CD4-positive, CD25-positive, alpha-beta regulatory T cell (primary cell): ENCODE measurements around the gene CHRM5. TPM values are rescaled to one million over a fixed set of nuclear protein-coding genes. Genes with fewer than 3 reads are reported as not detected.

Source experiments
- ATAC-seq, 2 donors: fragments of 150-1000 bp; cut with Tn5 transposase; one replicate each; pipeline ENCODE4 v1.10.0; 2021; ENCODE audit warnings: low read depth in 2 of 2, moderate number of reproducible peaks in 2 of 2, moderate library complexity in 1 of 2
- DNase-seq, 3 donors: peaks; one replicate each; pipeline versions ENCODE4 v3.0.0 to v3.0.0-alpha.2; 2012 to 2022; ENCODE audit warnings: mixed read lengths in 1 of 3
- H3K27ac ChIP-seq: one replicate; pipeline ENCODE4 v1.7.0; 2013; ENCODE audit warnings: mild to moderate bottlenecking, low read length; ENCODE audit not compliant: insufficient read depth, poor library complexity, severe bottlenecking
- H3K27me3 ChIP-seq: one replicate; pipeline ENCODE4 v1.7.0; 2013; ENCODE audit warnings: low read length; ENCODE audit not compliant: control insufficient read depth, insufficient read depth
- H3K36me3 ChIP-seq: one replicate; pipeline ENCODE4 v1.7.0; 2013; ENCODE audit warnings: mild to moderate bottlenecking, low read length, moderate library complexity; ENCODE audit not compliant: control insufficient read depth, insufficient read depth
- H3K4me1 ChIP-seq: 2 replicates; pipeline ENCODE4 v1.7.0; 2013; ENCODE audit warnings: mild to moderate bottlenecking, low read length; ENCODE audit not compliant: insufficient read depth, control insufficient read depth, poor library complexity, severe bottlenecking
- H3K4me3 ChIP-seq: one replicate; pipeline ENCODE4 v1.7.0; 2013; ENCODE audit warnings: low read depth, mild to moderate bottlenecking, low read length, moderate library complexity
- H3K9me3 ChIP-seq, 2 experiments: 1 replicate in 1 of 2; 2 replicates in 1 of 2; pipeline ENCODE4 v1.7.0; 2013; ENCODE audit warnings: low read length in 2 of 2, mild to moderate bottlenecking in 1 of 2, moderate library complexity in 1 of 2; ENCODE audit not compliant: control insufficient read depth in 2 of 2
- H3K27ac Mint-ChIP-seq, 3 donors: one replicate each; pipeline ENCODE4 v1.8.0; 2020 to 2022; ENCODE audit warnings: mild to moderate bottlenecking in 3 of 3, mixed read lengths in 3 of 3, moderate library complexity in 2 of 3
- H3K27me3 Mint-ChIP-seq: one replicate; pipeline ENCODE4 v1.8.0; 2022; ENCODE audit warnings: mild to moderate bottlenecking, mixed read lengths
- H3K36me3 Mint-ChIP-seq: one replicate; pipeline ENCODE4 v1.8.0; 2020; ENCODE audit warnings: mixed read lengths
- H3K4me1 Mint-ChIP-seq, 4 donors: one replicate each; pipeline ENCODE4 v1.8.0; 2020 to 2022; ENCODE audit warnings: mixed read lengths in 4 of 4, mild to moderate bottlenecking in 1 of 4
- H3K4me3 Mint-ChIP-seq, 4 donors: one replicate each; pipeline ENCODE4 v1.8.0; 2020 to 2022; ENCODE audit warnings: mild to moderate bottlenecking in 4 of 4, mixed read lengths in 4 of 4, moderate library complexity in 3 of 4
- H3K9me3 Mint-ChIP-seq, 7 donors: one replicate each; pipeline ENCODE4 v1.8.0; 2020 to 2022; ENCODE audit warnings: mixed read lengths in 7 of 7, mild to moderate bottlenecking in 3 of 7, moderate library complexity in 2 of 7
- polyA plus RNA-seq, 4 donors: library from polyadenylated mRNA; unstranded; fragments of 300-500 nt; fragmentation: Illumina TruSeq; gene quantifications; one replicate each; pipeline ENCODE4 v1.2.3, GENCODE V29; 2021
- total RNA-seq: library from RNA; stranded (reverse); gene quantifications from one replicate; pipeline ENCODE4 v1.2.3, GENCODE V29; 2022

Gene CHRM5
- total and polyA plus RNA-seq, 5 donors from 2014 or later, result not detected

DNA sequence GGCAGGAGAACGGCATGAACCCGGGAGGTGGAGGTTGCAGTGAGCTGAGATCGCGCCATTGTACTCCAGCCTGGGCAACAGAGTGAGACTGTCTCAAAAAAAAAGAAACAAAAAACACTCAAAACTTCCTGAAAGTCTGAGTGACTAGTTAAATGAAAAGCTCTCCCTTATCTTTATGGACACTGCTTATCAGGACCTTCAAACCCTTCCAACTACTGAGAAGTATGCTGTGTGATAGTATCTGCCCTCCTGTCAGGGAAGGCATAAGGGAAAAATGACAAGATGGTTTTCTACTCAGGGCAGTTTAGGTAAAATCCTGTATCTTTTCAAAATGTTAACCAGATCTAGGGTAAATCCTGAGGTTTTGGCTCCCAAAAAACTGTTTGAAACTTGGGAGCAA is 111.6 kb downstream of the CHRM5 start:
- Histone ChIP-seq H3K4me3 (no peak overlapping the region), H3K4me1 (no peaks in the 10 kb centered on the region), H3K9me3 (no peaks in the 10 kb centered on the region), H3K27ac (no peak overlapping the region), H3K27me3 (no peaks in the 10 kb centered on the region), H3K36me3 (peaks cover 15% of the 10 kb centered on the region)
- no peaks in the 10 kb centered on the region for H3K9me3 Mint-ChIP-seq
- peaks cover 0 to 5% (median 0%) of the 10 kb centered on the region in 4 donors for H3K4me1 Mint-ChIP-seq
- H3K4me3 Mint-ChIP-seq, result no peak overlapping the region
- H3K27me3 Mint-ChIP-seq, result no peaks in the 10 kb centered on the region
- peaks cover 13% of the 10 kb centered on the region for H3K36me3 Mint-ChIP-seq
- ATAC-seq, result no peak
- no peak for DNase-seq
- peak overlapping the region in 1 of 3 donors; percentile 9 for H3K27ac Mint-ChIP-seq

DNA sequence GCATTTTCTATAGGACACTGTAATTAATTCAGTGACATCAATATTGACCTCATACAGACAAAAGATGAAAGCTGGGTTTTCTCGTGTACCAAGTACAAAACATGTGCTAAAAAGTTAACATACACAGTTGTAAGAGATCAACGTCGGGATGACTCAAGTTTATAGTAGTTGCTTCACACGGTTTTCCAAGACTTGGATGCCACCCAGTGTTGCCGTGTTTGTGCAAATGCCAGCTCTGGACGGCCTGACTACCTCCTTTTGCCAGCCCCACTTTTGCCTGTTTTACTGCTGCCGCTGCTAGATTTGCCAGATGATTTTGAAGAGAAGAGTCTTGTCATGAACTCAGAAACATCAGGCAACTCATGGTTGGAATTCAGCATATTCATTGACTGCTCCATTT is 115.8 kb downstream of the CHRM5 start:
- no peak for DNase-seq
- no peak overlapping the region for H3K27ac Mint-ChIP-seq
- Histone ChIP-seq H3K4me3 (no peak overlapping the region), H3K9me3 (no peaks in the 10 kb centered on the region), H3K27ac (no peak overlapping the region), H3K27me3 (no peaks in the 10 kb centered on the region), H3K36me3 (peaks cover 50% of the 10 kb centered on the region), H3K4me1 (no peaks in the 10 kb centered on the region)
- ATAC-seq, result no peak
- peaks cover 0 to 7% (median 2%) of the 10 kb centered on the region in 4 donors for H3K4me1 Mint-ChIP-seq
- no peaks in the 10 kb centered on the region for H3K27me3 Mint-ChIP-seq
- no peak overlapping the region for H3K4me3 Mint-ChIP-seq
- peaks cover 31% of the 10 kb centered on the region for H3K36me3 Mint-ChIP-seq
- H3K9me3 Mint-ChIP-seq, result no peaks in the 10 kb centered on the region

DNA sequence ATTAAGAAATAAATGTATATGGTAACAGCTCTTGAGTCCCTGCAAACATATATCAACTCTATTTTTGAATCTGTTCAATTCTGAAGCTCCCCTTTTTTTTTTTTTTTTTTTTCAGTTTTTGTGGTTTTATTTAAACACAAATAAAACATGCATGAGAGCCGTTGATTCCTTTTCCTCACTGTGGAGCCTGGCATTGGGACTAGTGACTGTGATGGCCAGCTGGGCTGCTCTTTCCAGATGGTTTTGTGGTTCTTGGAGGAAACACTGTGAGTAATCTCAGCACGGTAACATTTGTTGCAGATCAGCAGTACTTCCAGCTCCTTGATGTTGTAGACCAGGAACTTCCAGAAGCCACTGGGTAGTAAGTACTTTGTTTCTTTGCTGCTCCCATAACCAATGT is 117.4 kb downstream of the CHRM5 start:
- DNase-seq, result no peak
- H3K4me3 Mint-ChIP-seq, result no peak overlapping the region
- no peaks in the 10 kb centered on the region for H3K27me3 Mint-ChIP-seq
- H3K4me3 ChIP-seq, result no peak overlapping the region
- no peaks in the 10 kb centered on the region for H3K9me3 Mint-ChIP-seq
- no peak overlapping the region for H3K27ac ChIP-seq
- peaks cover 61% of the 10 kb centered on the region for H3K36me3 ChIP-seq
- no peaks in the 10 kb centered on the region for H3K27me3 ChIP-seq
- H3K27ac Mint-ChIP-seq, result no peak overlapping the region
- H3K9me3 ChIP-seq, result no peaks in the 10 kb centered on the region
- no peaks in the 10 kb centered on the region for H3K4me1 ChIP-seq
- peaks cover 0 to 7% (median 5%) of the 10 kb centered on the region in 4 donors for H3K4me1 Mint-ChIP-seq
- no peak for ATAC-seq
- peaks cover 34% of the 10 kb centered on the region for H3K36me3 Mint-ChIP-seq

DNA sequence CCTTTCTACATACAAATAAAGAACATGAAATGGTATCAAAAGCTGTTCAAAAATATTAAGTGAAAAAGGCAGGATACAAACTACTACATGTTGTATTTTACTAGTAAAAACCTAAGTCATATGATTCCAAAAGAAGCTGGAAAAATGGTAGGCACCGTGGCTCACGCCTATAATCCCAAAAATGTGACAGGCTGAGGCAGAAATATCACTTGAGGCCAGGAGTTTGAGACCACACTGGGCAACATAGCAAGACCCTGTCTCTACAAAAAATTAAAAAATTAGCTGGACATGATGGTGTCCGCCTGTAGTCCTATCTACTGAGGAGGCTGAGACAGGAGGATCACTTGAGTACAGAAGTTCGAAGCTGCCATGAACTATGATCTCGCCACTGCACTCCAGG is 131.6 kb downstream of the CHRM5 start:
- H3K4me1 Mint-ChIP-seq, result peaks cover 24 to 59% (median 39%) of the 10 kb centered on the region in 4 donors

DNA sequence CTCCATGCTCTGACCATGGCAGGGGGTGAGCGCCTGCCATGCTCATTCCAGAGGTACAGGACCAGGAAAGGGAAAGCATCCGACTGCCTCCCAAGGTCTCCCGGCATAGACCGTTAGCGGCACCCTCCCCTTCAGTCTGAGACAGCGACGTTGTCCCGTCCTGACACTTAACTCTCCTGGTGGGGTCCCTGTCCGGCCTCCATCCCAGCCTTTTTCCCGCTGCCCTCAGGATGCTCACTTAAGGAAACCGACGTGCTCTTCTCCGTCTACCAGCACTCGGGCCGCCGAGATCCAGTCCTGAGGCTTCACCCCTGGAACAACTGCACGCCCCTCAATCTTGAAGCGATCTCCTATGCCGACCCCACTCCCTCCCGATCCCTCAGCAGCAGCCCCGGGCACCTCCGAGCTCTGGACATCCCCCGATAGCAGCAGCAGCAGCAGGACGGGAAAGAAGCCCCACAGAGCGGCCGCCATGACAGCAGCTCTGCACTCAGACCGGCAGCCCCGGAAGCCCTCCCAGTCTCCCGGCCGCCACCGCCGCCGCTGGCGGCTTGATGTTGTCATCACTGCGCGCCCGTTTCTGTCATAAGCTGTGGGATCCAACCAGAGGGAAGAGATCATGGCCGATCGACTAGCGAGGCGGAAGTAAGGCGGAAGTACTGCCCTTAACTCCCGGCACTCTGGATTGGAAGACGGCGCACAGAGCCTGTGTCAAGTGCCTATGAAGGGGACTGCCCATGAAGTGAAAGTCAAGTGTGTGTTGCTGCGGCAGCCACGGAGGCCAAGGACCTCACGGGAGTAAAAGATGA is 133.3 kb downstream of the CHRM5 start, which contains the start of the genes EMC7 and PGBD4:
TSS of gene EMC7 (minus strand) at position 497 of the 809 bp plus-strand sequence. CDS start at position 474, 23 bp downstream.
TSS of gene PGBD4 (plus strand) at position 718 of the 809 bp plus-strand sequence. CDS start 449 bp downstream, outside the sequence.
- H3K27me3 Mint-ChIP-seq, result no peaks in the 10 kb centered on the region
- Histone ChIP-seq H3K4me1 (peaks cover 28% of the 10 kb centered on the region), H3K4me3 (peak within 1 kb of the TSS; percentile 99), H3K36me3 (no peaks in the 10 kb centered on the region), H3K27me3 (no peaks in the 10 kb centered on the region), H3K27ac (peak within 1 kb of the TSS; percentile 96), H3K9me3 (no peaks in the 10 kb centered on the region)
- H3K9me3 Mint-ChIP-seq, result peaks cover 0 to 7% (median 0%) of the 10 kb centered on the region in 7 donors
- peaks cover 6% of the 10 kb centered on the region for H3K36me3 Mint-ChIP-seq
- ATAC-seq (peak; percentile 99), DNase-seq (peak; percentile 99)
- H3K27ac Mint-ChIP-seq, result peak within 1 kb of the TSS; percentile 98 to 100 (median 99)
- H3K4me3 Mint-ChIP-seq, result peak within 1 kb of the TSS; percentile 89 to 100 (median 98)
- H3K4me1 Mint-ChIP-seq, result peaks cover 16 to 53% (median 36%) of the 10 kb centered on the region in 4 donors

More for the DNA sequence above, 131.6 kb downstream of the CHRM5 start:
- H3K36me3 ChIP-seq, result peaks cover 14% of the 10 kb centered on the region
- Mint-ChIP-seq H3K36me3 (peaks cover 13% of the 10 kb centered on the region), H3K27me3 (no peaks in the 10 kb centered on the region), H3K9me3 (peaks cover 0 to 4% (median 0%) of the 10 kb centered on the region in 7 donors), H3K4me3 (peak overlapping the region; percentile 61 to 99 (median 94)), H3K27ac (peak overlapping the region in 2 of 3 donors; percentile 60 to 69)
- H3K27me3 ChIP-seq, result no peaks in the 10 kb centered on the region
- no peaks in the 10 kb centered on the region for H3K9me3 ChIP-seq
- no peak overlapping the region for H3K27ac ChIP-seq
- ATAC-seq, result no peak
- peaks cover 28% of the 10 kb centered on the region for H3K4me1 ChIP-seq
- H3K4me3 ChIP-seq, result peak overlapping the region; percentile 96
- DNase-seq, result no peak

DNA sequence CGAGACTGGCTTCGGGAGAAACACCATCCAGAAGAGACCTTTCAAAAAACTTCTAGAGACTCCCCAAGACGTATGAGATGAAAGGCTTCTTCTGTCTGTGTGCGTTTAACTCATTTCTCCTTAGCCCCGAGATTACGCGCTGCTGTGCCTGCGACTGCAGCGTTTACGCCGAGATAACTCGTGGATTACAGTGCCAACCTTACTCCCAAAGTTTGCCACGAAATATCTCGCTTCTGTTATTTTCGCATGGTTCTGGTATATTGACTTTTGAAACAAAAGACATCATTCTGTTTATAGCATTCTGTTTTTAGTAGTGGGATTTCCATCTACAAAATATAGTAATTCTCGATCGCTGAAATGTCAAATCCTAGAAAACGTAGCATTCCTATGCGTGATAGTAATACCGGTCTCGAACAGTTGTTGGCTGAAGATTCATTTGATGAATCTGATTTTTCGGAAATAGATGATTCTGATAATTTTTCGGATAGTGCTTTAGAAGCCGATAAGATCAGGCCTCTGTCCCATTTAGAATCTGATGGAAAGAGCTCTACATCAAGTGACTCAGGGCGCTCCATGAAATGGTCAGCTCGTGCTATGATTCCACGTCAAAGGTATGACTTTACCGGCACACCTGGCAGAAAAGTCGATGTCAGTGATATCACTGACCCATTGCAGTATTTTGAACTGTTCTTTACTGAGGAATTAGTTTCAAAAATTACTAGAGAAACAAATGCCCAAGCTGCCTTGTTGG is 134.1 kb downstream of the CHRM5 start:
- ATAC-seq (no peak), DNase-seq (no peak)
- Mint-ChIP-seq H3K27me3 (no peaks in the 10 kb centered on the region), H3K36me3 (peaks cover 6% of the 10 kb centered on the region), H3K4me1 (peaks cover 16 to 50% (median 34%) of the 10 kb centered on the region in 4 donors), H3K9me3 (peaks cover 0 to 7% (median 0%) of the 10 kb centered on the region in 7 donors), H3K27ac (peak overlapping the region; percentile 98 to 100 (median 99)), H3K4me3 (peak overlapping the region; percentile 89 to 100 (median 98))
- Histone ChIP-seq H3K27ac (peak overlapping the region; percentile 96), H3K36me3 (no peaks in the 10 kb centered on the region), H3K27me3 (no peaks in the 10 kb centered on the region), H3K9me3 (no peaks in the 10 kb centered on the region), H3K4me1 (peaks cover 28% of the 10 kb centered on the region), H3K4me3 (peak overlapping the region; percentile 99)

DNA sequence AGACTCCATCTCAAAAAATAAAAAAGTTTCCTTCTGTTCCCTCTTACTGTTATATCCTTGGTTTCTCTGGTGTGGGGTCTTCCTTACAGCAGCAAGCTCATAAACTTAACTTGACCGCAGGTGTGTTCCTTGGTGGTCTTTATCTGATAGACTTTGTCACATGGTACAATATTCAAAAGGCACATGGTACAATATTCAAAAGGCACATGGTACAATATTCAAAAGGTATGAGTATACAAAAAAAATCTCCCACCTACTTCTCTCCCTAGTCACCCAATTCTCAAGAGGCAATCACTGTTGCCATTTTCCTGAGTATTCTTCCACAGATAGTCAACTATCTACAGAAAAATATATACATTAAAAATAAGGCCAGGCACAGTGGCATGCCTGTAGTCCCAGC is 138.1 kb downstream of the CHRM5 start:
- H3K27ac Mint-ChIP-seq, result no peak overlapping the region
- no peaks in the 10 kb centered on the region for H3K27me3 Mint-ChIP-seq
- H3K4me1 ChIP-seq, result peaks cover 7% of the 10 kb centered on the region
- DNase-seq (no peak), ATAC-seq (no peak)
- no peak overlapping the region for H3K4me3 ChIP-seq
- H3K27me3 ChIP-seq, result no peaks in the 10 kb centered on the region
- peak overlapping the region in 1 of 4 donors; percentile 64 for H3K4me3 Mint-ChIP-seq
- H3K27ac ChIP-seq, result no peak overlapping the region
- H3K9me3 ChIP-seq, result no peaks in the 10 kb centered on the region
- H3K9me3 Mint-ChIP-seq, result peaks cover 0 to 7% (median 0%) of the 10 kb centered on the region in 7 donors
- H3K36me3 ChIP-seq, result no peaks in the 10 kb centered on the region
- H3K36me3 Mint-ChIP-seq, result peaks cover 6% of the 10 kb centered on the region
- peaks cover 12 to 21% (median 17%) of the 10 kb centered on the region in 4 donors for H3K4me1 Mint-ChIP-seq
